Muscle of arm (tissue), 12 donors: ENCODE measurements around the gene DNAJC28. TPM values are rescaled to one million over a fixed set of nuclear protein-coding genes. Genes with fewer than 3 reads are reported as not detected.

ENCODE experiments used
- DNase-seq: peaks from one replicate; pipeline ENCODE4 v3.0.0-alpha.2; 2013
- polyA plus RNA-seq, 12 donors: library from polyadenylated mRNA; unstranded; fragments of 120-200 nt; gene quantifications; one replicate each; pipeline ENCODE4 v1.2.1, GENCODE V29; 2013; ENCODE audit not compliant: insufficient read length in 12 of 12

The DNAJC28 gene
- polyA plus RNA-seq, 12 donors: 2.3 to 4.4 (median 3.3) TPM; not detected in 2

- DNase-seq: no peak
These were observed 49.7 kb downstream of the DNAJC28 start for GRCh38 chr21:33441489-33442477.

Other genes starting within 250 kb of the DNAJC28 start
- 10 to 100 TPM in 11 of 12 donors, not detected in 1; 13.8 to 29.1 (median 21.0) TPM for gene IL10RB, start 225.3 kb downstream of the DNAJC28 start, polyA plus RNA-seq
- 10 to 100 TPM in 11 of 12 donors, not detected in 1; 15.3 to 29.6 (median 25.7) TPM for gene IFNAR1, start 166.7 kb downstream of the DNAJC28 start, polyA plus RNA-seq
- gene IFNGR2, start 88.3 kb downstream of the DNAJC28 start, polyA plus RNA-seq: 10 to 100 TPM in 11 of 12 donors, not detected in 1; 49.3 to 90.4 (median 54.2) TPM
- 10 to 100 TPM in 11 of 12 donors, not detected in 1; 20.0 to 49.1 (median 25.4) TPM for gene TMEM50B, start 11.7 kb downstream of the DNAJC28 start, polyA plus RNA-seq
- gene GART, start 50.4 kb upstream of the DNAJC28 start, polyA plus RNA-seq: 100 to 1,000 TPM in 1 of 12 donors, 10 to 100 TPM in 10, not detected in 1; 42.7 to 129 (median 57.8) TPM
- gene SON, start 51.3 kb upstream of the DNAJC28 start, polyA plus RNA-seq: 100 to 1,000 TPM in 11 of 12 donors, 10 to 100 TPM in 1; 87.6 to 316 (median 231) TPM
- gene DONSON, start 97.0 kb upstream of the DNAJC28 start, polyA plus RNA-seq: 10 to 100 TPM in 11 of 12 donors, not detected in 1; 19.3 to 34.6 (median 22.9) TPM
- gene CRYZL1, start 150.0 kb upstream of the DNAJC28 start, polyA plus RNA-seq: 10 to 100 TPM in 11 of 12 donors, not detected in 1; 27.8 to 58.8 (median 39.4) TPM
- gene ITSN1, start 150.8 kb upstream of the DNAJC28 start, polyA plus RNA-seq: 10 to 100 TPM in 11 of 12 donors, not detected in 1; 29.8 to 65.1 (median 37.2) TPM